ENCODE results near the gene LDHD.

Gene LDHD

DNA sequence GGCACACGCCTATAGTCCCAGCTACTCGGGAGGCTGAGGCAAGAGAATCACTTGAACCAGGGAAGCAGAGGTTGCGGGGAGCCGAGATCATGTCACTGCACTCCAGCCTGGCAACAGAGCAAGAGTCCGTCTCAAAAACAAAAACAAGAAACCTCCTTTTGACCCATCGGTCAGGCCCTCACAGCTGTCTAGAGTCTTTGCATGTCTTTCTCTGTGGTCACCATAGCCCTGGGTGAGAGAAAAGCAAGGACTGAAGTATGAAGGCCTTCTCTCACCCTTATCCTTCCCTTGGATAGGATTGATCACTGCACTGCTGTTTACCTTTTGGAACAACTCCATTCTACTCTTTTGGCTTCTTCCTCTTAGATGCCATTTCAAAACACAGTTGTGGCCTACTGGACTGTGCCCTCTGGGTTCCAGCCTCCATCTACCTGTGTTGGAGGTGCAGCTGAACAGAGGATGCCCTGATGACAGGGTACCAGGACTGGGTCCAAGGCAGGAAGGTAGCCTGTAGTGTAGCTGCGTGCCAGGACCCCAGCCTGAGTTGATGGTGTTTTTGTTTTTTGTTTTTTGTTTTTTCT is 37.1 kb downstream of the LDHD start:
- DNase-seq: no peak

DNA sequence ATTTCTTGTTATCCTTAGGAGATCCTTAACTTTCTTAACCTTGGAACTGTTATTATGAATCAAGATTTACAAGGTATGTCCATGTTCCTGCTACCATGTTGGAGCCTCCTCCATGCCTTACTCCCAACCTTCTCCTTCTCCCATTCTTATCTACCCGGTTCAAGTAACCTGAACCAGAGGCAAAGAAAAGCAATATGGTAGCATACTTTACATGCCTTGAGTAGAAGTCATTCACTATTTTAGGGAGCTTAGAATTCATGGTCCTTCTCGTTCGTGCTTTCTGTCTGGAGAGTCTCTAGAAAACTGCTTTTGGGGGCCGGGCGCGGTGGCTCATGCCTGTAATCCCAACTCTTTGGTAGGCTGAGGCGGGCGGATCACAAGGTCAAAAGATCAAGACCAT is 37.7 kb downstream of the LDHD start:
- no peak for DNase-seq

DNA sequence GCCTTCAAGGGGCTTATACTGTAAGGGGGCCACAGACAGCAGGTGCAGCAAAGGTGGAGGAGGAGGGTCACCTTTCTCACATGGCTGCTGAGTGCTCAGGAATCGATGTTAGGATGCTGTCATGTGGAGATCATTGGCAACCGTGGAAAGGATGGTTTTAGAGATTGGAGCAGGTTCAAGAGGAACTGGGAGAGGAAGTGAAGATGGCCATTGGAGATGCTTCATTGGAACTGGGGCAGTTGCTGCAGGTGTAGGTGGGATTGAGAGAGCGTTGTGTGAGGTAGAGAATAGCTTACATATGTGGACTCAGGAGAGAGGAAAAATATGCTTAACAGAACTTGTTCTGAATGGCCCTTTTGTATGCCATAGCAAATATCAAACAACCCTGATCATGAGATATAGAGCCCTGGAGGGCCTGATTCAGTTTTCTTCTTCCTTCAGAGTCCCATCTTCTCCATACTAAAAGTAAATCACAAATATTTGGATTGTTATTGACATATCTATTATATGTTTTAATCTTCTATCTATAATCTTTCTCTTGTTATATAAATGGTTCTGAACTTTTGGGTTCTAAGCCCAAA is 40.8 kb downstream of the LDHD start:
- DNase-seq: no peak

DNA sequence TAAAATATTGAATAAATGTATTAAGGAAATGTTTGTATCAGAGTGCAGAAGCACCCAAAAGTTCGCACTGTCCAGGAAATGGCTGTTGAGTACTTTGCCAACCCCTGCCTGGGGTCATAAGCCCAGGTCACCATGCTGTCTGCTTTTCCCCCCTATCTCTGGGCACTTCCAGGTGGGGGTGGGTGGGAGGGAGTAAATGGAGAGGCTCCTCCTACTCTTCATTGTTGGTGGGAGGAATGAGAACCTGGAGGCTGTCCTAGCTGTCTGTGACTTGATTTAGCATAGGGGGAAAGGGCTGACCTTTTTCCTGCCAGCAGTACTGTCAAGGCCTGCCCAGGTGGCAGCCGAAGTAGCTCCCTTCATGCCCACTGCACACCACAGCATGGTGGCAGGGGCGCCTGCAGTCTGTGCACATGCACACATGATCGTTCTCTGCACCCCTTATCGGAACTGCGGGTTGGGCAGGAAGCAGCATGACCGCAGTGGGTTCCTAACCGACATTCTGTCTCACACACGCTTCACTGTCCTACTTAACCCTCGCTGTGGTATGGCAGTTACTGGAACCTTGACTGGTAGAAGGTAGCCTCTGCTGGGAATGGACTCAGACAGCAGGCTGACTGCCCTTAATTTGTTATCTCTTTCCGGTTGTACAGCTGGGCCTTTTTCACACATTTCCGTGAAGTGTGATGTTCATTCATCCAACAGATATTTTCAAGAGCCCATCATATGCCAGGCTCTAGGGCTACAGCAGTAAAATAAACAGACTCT is 41.5 kb downstream of the LDHD start:
- peak; percentile 33 for DNase-seq

DNA sequence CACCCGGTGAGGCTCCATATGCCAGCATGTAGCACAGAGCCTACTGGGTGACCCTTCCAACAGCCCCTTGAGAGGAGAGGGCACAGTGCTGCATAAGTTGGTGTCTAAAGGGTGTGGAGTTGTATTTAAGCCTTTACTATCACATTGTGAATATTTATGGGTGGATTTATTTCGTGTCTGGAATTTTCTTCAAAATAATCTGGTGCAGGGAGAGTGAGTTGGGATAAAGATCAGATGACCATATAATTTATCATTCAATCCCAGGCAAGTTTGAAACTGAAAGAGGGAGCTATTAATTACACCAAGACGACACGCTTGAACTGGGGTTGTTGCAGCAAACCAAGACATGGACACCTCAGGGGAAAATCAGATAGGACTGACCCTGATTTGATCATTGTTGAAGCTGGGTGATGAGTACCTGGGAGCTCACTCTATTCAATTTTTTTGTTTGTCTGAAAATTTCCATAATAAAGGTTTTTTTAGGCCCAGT is 42.2 kb downstream of the LDHD start:
- DNase-seq: no peak

DNA sequence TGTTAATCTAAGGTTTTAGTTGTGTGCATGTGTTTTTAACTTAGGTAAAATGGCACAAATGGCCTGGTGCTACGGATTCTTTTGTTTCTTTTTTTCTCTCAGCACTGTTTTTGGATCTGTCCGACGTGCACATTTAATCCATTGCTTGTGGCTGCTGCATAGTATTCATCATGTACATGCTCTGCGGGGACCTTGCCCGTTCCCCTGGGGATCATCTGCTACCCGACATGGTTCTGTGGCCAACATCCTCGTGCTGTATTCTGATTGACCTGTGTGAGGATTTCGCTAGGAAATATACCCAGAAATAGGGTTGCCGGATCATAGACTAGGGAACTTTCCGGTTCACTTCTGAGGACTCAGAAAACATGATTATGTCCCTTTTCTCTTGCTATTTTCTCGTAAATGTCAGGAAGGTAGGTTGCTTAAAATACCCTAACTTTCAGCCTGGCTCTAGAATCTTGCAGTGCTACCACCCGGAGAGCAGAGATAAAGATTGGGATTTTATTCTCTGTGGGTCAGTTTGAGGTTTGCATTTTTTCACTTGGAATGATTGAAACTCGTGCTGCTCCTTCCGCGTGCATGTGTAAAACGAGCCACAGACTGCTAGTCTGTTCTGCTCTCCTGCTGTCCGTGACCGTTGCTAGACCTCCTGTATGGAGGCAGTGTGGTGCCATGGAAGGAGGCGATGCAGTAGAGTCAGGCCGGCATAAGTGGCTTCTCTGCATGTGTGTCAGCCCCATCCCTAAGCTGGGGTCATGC is 42.9 kb downstream of the LDHD start:
- no peak for DNase-seq

DNA sequence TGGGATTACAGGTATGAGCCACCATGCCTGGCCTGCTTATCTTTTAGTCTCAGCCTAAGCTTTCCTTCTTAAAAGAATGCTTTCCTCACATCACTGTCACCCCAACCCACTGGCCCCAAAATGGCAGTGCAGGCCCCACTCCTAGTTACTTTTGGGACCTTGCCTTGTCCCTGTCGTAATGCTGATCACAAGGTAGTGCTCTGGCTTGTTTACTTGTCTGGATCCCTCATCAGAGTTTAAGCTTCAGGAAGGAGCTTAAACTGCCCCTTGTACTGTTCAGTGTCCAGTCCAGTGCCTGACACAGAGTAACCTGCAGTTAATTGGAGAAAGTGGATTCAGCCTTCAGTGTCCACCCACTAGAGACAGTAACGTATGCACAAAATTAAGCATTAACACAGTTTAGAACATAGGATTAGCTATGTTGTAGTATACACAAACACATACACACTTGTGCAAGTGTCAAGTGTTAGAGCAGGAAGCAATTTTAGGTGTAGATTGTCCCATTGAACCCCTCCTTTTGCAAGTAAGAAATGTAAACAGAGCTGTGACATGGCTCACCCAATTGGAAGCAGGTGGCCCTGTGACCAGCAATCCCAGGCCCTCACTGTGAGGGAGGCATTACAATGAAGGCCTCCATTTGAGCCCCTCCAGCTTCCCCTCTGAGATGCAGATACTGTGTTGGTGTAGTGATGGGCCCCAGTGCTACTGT is 44.2 kb downstream of the LDHD start:
- no peak for DNase-seq

DNA sequence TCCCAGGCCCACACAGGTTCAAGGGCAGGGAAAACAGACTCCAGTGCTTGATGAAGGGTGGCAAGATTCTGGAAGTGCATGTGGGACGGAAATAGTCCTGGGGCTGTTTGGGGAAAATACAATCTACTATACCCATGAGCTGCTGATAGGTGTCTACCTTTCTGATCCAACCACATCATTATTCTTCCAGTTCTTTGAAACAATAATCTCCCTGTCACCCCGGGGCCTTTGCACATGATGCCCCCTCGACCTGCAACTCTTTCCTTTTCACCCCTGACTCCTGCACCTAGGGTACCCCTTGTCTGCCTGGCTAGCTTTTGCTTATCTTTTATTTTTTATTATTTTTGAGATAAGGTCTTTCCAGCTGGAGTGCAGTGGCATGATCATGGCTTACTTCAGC is 45.0 kb downstream of the LDHD start:
- DNase-seq: no peak

DNA sequence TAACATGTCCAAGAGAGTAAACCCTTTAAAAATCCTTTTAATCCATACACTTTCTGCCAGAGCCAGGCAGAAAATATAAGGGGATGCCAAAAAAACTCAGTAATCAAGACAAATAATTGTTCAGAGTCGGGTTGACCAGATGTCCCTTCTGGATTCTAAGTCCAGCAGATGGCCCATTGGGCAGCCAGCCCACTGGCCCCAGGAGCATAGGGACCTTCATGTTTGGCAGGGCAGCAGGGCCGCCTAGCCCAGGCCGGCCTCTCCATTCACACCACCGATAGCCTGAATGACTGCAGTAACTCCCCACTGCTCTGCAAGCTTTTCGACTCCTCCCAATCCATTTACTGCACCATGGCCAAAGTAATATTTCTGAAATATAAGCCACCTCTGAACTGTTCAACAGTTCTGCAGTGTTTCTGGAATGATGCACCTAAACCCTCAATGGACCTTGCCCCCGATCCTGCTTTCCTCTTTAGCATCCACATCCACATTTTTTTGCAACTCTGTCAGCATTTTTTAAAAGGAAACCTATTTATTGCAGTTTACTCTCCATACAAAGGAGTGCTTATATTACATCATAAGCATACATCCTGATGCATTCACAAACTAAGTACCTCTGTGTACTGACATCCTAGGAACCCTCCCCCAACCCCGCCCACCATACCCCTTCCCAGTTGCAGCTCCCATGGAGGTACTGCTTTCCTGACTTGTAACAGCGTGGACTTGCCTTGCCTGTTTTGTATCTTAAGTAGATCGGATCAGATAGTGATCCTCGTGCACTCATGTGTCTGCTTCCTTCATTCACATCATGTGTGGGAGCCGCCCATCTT is 46.4 kb downstream of the LDHD start:
- no peak for DNase-seq

DNA sequence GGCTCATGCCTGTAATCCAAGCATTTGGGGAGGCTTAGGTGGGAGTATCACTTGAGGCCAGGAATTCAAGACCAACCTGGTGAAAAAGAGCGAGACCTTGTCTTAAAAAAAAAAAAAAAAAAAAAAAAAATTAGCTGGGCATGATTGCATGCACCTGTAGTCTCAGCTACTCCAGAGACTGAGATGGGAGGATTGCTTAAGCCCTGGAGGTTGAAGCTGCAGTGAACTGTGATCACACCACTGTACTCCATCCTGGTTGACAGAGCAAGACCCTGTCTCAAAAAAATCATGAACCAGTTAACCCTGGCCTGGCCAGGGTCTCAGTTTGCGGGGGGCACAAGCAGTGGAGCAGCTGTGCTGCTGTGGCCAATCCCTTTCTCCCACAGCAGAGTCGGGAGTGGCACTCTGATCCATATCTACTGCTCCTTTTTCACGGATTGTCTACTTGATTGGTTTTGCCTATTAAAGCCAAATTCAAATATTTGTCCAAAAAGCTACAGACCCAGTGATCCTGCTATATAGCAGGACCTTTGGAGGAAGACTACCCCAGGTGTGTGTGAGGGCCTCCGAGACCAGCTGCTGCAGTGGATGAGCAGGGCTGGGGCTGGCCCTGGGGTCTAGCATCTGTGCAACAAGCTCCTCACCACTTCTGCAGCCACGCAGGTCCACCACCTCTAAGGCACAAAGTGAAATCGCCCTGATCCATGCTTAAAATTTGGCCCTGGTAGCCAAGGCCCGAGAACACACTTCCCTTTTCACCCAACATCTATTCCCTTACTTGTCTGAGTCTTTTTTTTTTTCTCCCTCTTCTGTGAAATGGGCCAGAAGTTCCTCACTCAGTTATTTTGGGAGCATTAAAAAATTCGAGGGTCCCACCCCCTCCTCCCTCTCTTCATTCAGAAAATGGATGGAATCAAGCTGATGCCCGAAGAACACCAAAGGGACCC is 48.2 kb downstream of the LDHD start:
- no peak for DNase-seq

DNA sequence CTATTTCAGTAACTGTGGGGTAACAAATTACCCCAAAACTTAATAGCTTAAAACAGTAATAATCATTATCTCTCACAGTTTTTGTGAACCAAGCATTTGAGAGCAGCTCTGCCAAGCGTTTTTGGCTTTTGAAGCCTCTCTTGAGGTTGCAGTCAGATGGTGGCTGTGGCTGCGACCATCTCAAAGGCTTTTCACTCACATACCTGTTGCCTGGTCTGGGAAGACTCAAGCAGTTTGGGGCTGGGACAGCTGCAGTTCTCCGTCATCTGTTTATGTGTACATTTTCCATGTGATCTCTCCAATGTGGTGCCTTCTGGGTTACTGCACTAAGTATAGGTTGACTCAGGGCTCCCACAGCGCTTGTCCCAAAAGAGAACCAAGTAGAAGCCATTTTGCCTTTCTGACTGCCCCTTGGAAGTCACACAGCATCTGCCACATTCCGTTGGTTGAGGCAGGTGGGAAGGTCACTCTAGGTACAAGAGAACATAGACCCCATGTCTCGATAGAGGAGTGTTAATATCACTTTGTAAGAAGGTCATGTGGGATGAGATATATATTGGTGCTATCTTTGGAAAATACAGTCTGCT is 49.6 kb downstream of the LDHD start:
- no peak for DNase-seq

DNA sequence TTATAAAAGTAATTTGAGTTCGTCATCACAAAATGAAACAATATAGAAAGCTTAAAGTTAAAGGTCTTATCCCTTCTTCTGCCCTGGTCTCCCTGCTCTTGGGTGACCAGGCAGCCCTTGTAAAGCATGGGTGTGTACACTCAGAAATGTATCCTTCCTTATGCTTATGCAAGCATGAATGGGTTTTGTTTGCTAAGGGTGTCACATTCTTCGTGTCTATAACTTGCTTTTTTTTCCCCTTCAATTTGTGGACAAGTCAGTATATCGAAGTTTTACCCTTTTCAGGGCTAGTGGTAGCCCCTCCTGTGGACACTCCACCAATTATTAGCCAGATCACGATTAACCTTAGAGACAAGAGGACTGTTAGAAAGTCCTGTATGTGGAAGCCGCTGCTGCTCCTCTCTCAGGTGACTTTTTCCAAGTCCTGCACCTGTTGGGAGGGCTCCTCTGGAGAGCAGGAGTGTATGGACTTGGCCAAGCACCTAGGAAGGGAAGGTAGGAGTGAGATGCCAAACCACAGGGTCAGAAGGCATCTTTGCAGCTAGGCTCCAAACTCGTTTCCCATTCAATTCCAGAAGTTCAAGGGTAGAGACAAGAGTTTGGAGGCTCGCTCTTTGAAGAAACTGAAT is 50.9 kb downstream of the LDHD start:
- no peak for DNase-seq

DNA sequence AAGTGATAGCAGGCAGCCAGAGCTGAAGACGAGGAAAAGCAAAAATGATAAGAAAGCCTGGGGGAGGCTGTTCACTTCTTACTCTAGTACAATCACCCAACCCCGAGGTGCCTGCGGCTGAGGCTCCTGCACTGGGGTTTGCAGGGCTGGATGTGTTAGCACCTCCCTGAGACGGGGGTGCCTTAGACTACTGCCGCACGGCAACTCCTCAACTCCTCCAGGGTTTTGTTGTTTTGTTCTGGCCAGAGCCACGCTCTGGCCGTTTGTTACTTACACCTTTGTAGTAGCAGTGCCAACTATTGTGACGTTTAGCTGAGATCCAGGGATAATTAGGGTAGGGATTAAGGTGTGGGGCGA is 51.5 kb downstream of the LDHD start:
- DNase-seq: peak; percentile 2

DNA sequence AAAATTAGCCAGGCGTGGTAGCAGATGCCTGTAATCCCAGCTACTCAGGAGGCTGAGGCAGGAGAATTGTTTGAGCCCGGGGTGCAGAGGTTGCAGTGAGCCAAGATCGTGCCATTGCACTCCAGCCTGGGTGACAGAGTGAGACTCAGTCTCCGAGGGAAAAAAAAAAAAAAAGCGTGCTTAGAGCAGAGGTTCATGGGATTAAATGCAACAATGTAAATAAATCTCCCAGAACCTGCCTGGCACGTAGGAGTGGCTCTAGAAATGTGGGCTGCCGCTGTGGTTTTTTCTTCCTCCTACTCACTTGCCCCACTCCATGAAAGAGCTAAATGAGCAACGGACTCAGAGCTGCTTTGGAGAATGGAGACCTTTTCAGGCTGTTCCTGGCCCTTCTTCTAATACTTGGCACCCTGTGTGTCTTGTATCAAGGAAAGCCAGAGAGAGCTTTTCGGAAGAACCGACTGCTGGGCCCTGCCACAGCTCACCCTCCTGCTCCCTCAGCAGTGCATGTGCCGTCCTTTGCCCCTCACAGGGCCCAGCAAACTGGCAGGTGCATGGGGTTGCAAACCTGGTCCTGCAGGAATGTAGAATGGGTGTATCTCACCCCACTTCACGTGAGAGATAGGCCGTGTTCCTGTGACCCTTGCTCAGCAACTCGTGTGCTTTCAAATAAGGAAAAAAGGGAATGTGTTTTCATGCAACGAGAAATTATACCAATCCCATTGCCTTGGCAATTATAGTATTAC is 52.0 kb downstream of the LDHD start:
- no peak for DNase-seq

DNA sequence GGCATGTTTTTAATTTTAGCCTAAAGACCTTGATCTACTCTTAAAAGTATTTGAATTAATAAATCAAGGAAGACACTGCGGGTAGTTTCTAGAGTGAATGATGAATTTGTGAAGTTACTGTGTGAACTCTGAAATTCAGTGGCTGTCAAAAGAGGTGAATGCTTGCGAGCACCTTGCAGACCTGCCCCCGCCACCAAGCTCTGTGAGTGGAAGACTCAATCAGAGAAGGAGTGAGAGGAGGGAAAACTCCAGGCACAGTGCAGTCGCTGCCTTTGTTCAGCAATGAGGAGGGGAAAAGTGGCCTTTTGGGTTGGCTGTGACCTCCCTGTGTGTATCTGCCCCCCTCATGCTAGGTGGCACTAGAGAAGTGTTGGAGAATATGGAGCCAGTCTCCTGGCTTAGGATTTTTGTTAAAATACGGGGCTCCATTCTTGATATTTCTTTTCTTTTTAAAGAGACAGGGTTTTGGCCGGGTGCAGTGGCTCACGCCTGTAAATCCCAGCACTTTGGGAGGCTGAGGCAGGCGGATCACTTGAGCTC is 53.0 kb downstream of the LDHD start:
- DNase-seq: no peak

DNA sequence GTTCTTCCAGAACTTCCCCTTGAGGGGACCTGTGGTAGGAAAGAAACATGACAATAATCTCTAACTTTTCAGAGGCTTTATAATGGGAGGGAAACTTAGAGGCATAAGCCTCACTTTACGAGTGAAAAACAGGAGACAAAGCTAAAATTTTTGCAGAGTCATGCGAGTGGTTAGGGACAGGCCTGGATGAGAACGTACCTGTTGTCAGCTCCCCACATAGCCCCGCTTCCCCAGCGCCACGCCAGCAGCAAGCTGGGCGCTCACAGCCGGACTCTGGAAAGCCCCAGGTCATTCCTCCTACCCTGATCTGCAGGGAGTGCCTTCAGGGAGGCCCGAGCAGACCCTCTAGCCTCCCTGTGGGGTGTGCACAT is 53.6 kb downstream of the LDHD start:
- DNase-seq: no peak

DNA sequence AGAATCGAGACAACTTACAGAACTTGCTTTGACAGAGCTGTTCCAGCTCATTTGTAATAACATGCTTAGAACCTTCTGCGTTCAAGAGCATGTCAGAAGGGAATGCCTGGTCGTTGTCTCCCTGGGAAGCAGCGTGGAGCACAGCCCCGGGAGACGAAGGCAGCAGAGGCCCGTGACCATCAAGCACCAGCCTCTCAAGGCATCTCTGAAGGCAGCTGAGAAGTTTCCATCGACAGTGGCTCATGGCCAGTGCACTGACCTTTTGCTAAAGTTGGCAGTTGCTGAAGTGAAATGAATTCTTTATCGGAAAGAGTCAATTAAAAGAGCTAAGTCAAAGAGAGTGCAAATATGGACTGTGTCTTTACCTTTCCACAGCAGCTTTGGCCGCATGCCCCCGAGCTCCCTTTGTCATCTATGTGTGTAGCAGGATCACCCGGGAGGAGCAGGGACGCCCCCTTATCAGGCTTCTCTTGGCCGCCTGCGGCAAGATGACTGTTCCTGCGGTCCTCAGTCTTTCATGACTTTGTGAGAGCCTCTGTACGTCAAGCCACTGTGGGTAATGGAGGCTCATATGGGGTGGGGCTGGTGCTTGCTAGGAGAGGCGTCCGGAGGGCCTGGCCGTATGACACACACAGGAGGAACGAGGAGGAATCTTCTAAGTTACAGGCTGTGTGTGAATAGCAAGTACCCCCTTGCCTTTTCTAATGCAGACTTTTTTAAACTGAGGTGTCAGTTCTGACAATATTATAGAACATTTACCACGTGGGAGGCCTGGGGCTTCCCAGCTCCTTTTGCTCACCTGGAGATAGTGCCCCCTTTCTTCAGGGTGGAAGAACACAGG is 54.2 kb downstream of the LDHD start:
- no peak for DNase-seq

All from effector CD8-positive, alpha-beta T cell (primary cell).